HUES48 (cell line): ENCODE data around the gene GRM4.
A peak's percentile ranks its signal among the peaks of the same experiment; 100 is the strongest.

Experiments used
- H3K27ac ChIP-seq: one replicate; pipeline ENCODE4 v1.7.0; 2013; ENCODE audit warnings: low read depth, low read length, inconsistent platforms
- H3K27me3 ChIP-seq: 2 replicates; pipeline ENCODE4 v1.6.1; 2013; ENCODE audit warnings: mild to moderate bottlenecking, low read length; ENCODE audit not compliant: control insufficient read depth, insufficient read depth
- H3K36me3 ChIP-seq: 2 replicates; pipeline ENCODE4 v1.6.1; 2013; ENCODE audit warnings: low read length; ENCODE audit not compliant: control insufficient read depth, insufficient read depth
- H3K4me1 ChIP-seq: 2 replicates; pipeline ENCODE4 v1.6.1; 2013; ENCODE audit warnings: mild to moderate bottlenecking, low read length; ENCODE audit not compliant: control insufficient read depth, insufficient read depth
- H3K4me3 ChIP-seq: 2 replicates; pipeline ENCODE4 v1.5.1; 2013; ENCODE audit warnings: mild to moderate bottlenecking, low read depth, low read length
- H3K9ac ChIP-seq: 2 replicates; pipeline ENCODE4 v1.6.1; 2013; ENCODE audit warnings: mild to moderate bottlenecking, low read depth, low read length, moderate library complexity
- H3K9me3 ChIP-seq: 2 replicates; pipeline ENCODE4 v1.6.1; 2013; ENCODE audit warnings: low read length; ENCODE audit not compliant: control insufficient read depth, insufficient read depth

The GRM4 gene

GRCh38 chr6:34155471-34156300 lies 9.8 kb upstream of the GRM4 start:
- H3K4me3 ChIP-seq, result no peak overlapping the region

GRCh38 chr6:34154668-34155447 lies 9.0 kb upstream of the GRM4 start:
- H3K4me3 ChIP-seq, result peak overlapping the region; percentile 51
- no peaks in the 10 kb centered on the region for H3K36me3 ChIP-seq
- H3K27ac ChIP-seq, result no peak overlapping the region
- no peak overlapping the region for H3K9ac ChIP-seq
- peaks cover 3% of the 10 kb centered on the region; the same call in 1 of the 2 replicates for H3K9me3 ChIP-seq
- peaks cover 23% of the 10 kb centered on the region for H3K4me1 ChIP-seq
- peaks cover 43% of the 10 kb centered on the region for H3K27me3 ChIP-seq

More at GRCh38 chr6:34155471-34156300, 9.8 kb upstream of the GRM4 start:
- Histone ChIP-seq H3K36me3 (no peaks in the 10 kb centered on the region), H3K9me3 (peaks cover 7% of the 10 kb centered on the region; the same call in 1 of the 2 replicates), H3K27me3 (peaks cover 39% of the 10 kb centered on the region), H3K27ac (no peak overlapping the region), H3K4me1 (peaks cover 16% of the 10 kb centered on the region), H3K9ac (no peak overlapping the region)

- peaks cover 43% of the 10 kb centered on the region for H3K27me3 ChIP-seq
- no peak overlapping the region for H3K9ac ChIP-seq
- no peak overlapping the region for H3K4me3 ChIP-seq
- H3K4me1 ChIP-seq, result peaks cover 40% of the 10 kb centered on the region
- no peaks in the 10 kb centered on the region for H3K36me3 ChIP-seq
- H3K27ac ChIP-seq, result no peak overlapping the region
- H3K9me3 ChIP-seq, result no peaks in the 10 kb centered on the region
These were observed 7.1 kb upstream of the GRM4 start for GRCh38 chr6:34152806-34153520.

GRCh38 chr6:34152042-34152524 lies 6.2 kb upstream of the GRM4 start:
- Histone ChIP-seq H3K4me3 (no peak overlapping the region), H3K36me3 (no peaks in the 10 kb centered on the region), H3K4me1 (peaks cover 40% of the 10 kb centered on the region), H3K27ac (no peak overlapping the region), H3K27me3 (peaks cover 48% of the 10 kb centered on the region), H3K9ac (no peak overlapping the region), H3K9me3 (no peaks in the 10 kb centered on the region)

- Histone ChIP-seq H3K4me3 (no peak overlapping the region), H3K27me3 (peaks cover 54% of the 10 kb centered on the region), H3K36me3 (no peaks in the 10 kb centered on the region), H3K4me1 (peaks cover 40% of the 10 kb centered on the region), H3K27ac (no peak overlapping the region), H3K9me3 (no peaks in the 10 kb centered on the region), H3K9ac (no peak overlapping the region)
These were observed 5.6 kb upstream of the GRM4 start for GRCh38 chr6:34151321-34152041.

- Histone ChIP-seq H3K27me3 (peaks cover 61% of the 10 kb centered on the region), H3K9me3 (no peaks in the 10 kb centered on the region), H3K4me3 (no peak overlapping the region), H3K36me3 (no peaks in the 10 kb centered on the region), H3K4me1 (peaks cover 40% of the 10 kb centered on the region), H3K9ac (no peak overlapping the region), H3K27ac (no peak overlapping the region)
These were observed 4.9 kb upstream of the GRM4 start for GRCh38 chr6:34150766-34151165.

- Histone ChIP-seq H3K27me3 (peaks cover 56% of the 10 kb centered on the region), H3K36me3 (no peaks in the 10 kb centered on the region), H3K9me3 (no peaks in the 10 kb centered on the region), H3K9ac (no peak overlapping the region), H3K4me3 (no peak overlapping the region), H3K4me1 (peaks cover 40% of the 10 kb centered on the region), H3K27ac (peak overlapping the region; percentile 5)
These were observed 4.0 kb upstream of the GRM4 start for GRCh38 chr6:34149831-34150400.

- Histone ChIP-seq H3K9me3 (no peaks in the 10 kb centered on the region), H3K36me3 (no peaks in the 10 kb centered on the region), H3K27ac (peak overlapping the region; percentile 5), H3K9ac (no peak overlapping the region), H3K27me3 (peaks cover 58% of the 10 kb centered on the region), H3K4me1 (peaks cover 40% of the 10 kb centered on the region), H3K4me3 (no peak overlapping the region)
These were observed 3.5 kb upstream of the GRM4 start for GRCh38 chr6:34149452-34149810.

GRCh38 chr6:34148631-34149451 lies 3.0 kb upstream of the GRM4 start:
- Histone ChIP-seq H3K9ac (no peak overlapping the region), H3K27ac (peak overlapping the region; percentile 5), H3K9me3 (no peaks in the 10 kb centered on the region), H3K27me3 (peaks cover 58% of the 10 kb centered on the region), H3K4me1 (peaks cover 41% of the 10 kb centered on the region), H3K36me3 (no peaks in the 10 kb centered on the region), H3K4me3 (no peak overlapping the region)
